GM18499 (cell line): ENCODE results near the gene NXPH2.
"Not testable (repeated sequence)": the region's sequence is repeated elsewhere in the genome, so short reads cannot be mapped to it uniquely, and the experiment has no call there.

Source experiments
- ATAC-seq: cut with Tn5 transposase; IDR thresholded peaks from one replicate; pipeline ENCODE4 v1.9.1; 2021; ENCODE audit warnings: moderate number of reproducible peaks; ENCODE audit not compliant: insufficient read depth, unreplicated experiment

NXPH2 gene

GRCh38 chr2:138648606-138649005, 131.6 kb downstream of the NXPH2 start:
- no peak for ATAC-seq

GRCh38 chr2:138644776-138645175, 135.4 kb downstream of the NXPH2 start:
- not testable (repeated sequence) for ATAC-seq

GRCh38 chr2:138640921-138641676, 139.1 kb downstream of the NXPH2 start:
- ATAC-seq, result no peak

- no peak for ATAC-seq
Observed at GRCh38 chr2:138637686-138638085, 142.5 kb downstream of the NXPH2 start.

- ATAC-seq, result no peak
Observed at GRCh38 chr2:138637061-138637460, 143.1 kb downstream of the NXPH2 start.

GRCh38 chr2:138633049-138633448, 147.1 kb downstream of the NXPH2 start:
- ATAC-seq, result no peak

- ATAC-seq, result no peak
Observed at GRCh38 chr2:138632066-138632620, 148.0 kb downstream of the NXPH2 start.

GRCh38 chr2:138630164-138630563, 150.0 kb downstream of the NXPH2 start:
- ATAC-seq, result no peak

- no peak for ATAC-seq
Observed at GRCh38 chr2:138626148-138626547, 154.0 kb downstream of the NXPH2 start.

- no peak for ATAC-seq
Observed at GRCh38 chr2:138622613-138623012, 157.6 kb downstream of the NXPH2 start.

GRCh38 chr2:138621139-138621538, 159.1 kb downstream of the NXPH2 start:
- no peak for ATAC-seq

GRCh38 chr2:138620431-138620830, 159.8 kb downstream of the NXPH2 start:
- ATAC-seq, result no peak
